ENCODE results near the gene POGZ.

POGZ gene

GRCh38 chr1:151369621-151370048 lies 89.7 kb downstream of the POGZ start:
- no peak for DNase-seq

- DNase-seq, result no peak
These were observed 90.0 kb downstream of the POGZ start for GRCh38 chr1:151369302-151369610.

GRCh38 chr1:151368393-151369301 lies 90.6 kb downstream of the POGZ start:
- no peak for DNase-seq

- DNase-seq, result no peak
These were observed 91.5 kb downstream of the POGZ start for GRCh38 chr1:151367658-151368392.

GRCh38 chr1:151364996-151365395 lies 94.3 kb downstream of the POGZ start:
- no peak for DNase-seq

GRCh38 chr1:151362308-151363155 lies 96.8 kb downstream of the POGZ start:
- no peak for DNase-seq

GRCh38 chr1:151361883-151362282 lies 97.4 kb downstream of the POGZ start:
- no peak for DNase-seq

GRCh38 chr1:151356696-151357095 lies 102.6 kb downstream of the POGZ start:
- DNase-seq, result no peak

All from activated CD4-positive, alpha-beta T cell treated with anti-CD3 and anti-CD28 coated beads for 1 hour (primary cell).